Thoracic aorta (tissue), 2 donors: Measurements from ENCODE around the gene PTPRN2. TPM values are rescaled to one million over a fixed set of nuclear protein-coding genes. Genes with fewer than 3 reads are reported as not detected.

Source experiments
- ATAC-seq: fragments of 150-250 bp; one replicate; pipeline ENCODE4 v1.8.0; 2017; ENCODE audit warnings: low read depth; ENCODE audit not compliant: insufficient number of reproducible peaks, low FRiP score
- DNase-seq: peaks from one replicate; pipeline ENCODE4 v3.0.0-alpha.2; 2020; ENCODE audit warnings: low spot score
- H3K27ac ChIP-seq, 2 donors: fragments of 200-600 bp; sonication (generic); 1 replicate in 1 of 2; 2 replicates in 1 of 2; pipeline ENCODE4 v1.5.1; 2016; ENCODE audit warnings: mild to moderate bottlenecking in 2 of 2, moderate library complexity in 2 of 2
- H3K27me3 ChIP-seq: fragments of 200-600 bp; sonication (generic); replicated peaks from 2 replicates; pipeline ENCODE4 v1.6.0; 2016; ENCODE audit warnings: mild to moderate bottlenecking; ENCODE audit not compliant: insufficient read depth
- H3K36me3 ChIP-seq: fragments of 200-600 bp; sonication (generic); one replicate; pipeline ENCODE4 v1.5.1; 2016
- H3K4me1 ChIP-seq, 2 donors: fragments of 200-600 bp; sonication (generic); 1 replicate in 1 of 2; 2 replicates in 1 of 2; pipeline versions ENCODE4 v1.5.1 to v1.6.0; 2016; ENCODE audit warnings: low read depth in 2 of 2, mild to moderate bottlenecking in 1 of 2; ENCODE audit not compliant: control insufficient read depth in 1 of 2
- H3K4me3 ChIP-seq: fragments of 200-600 bp; sonication (generic); 2 replicates; pipeline ENCODE4 v1.5.1; 2016; ENCODE audit warnings: mild to moderate bottlenecking
- H3K9me3 ChIP-seq: fragments of 200-600 bp; sonication (generic); 2 replicates; pipeline ENCODE4 v1.5.1; 2016
- CTCF ChIP-seq: fragments of 200-600 bp; sonication (generic); IDR thresholded peaks from one replicate; pipeline ENCODE4 v1.5.1; 2019; ENCODE audit warnings: antibody characterized with exemption
- total RNA-seq, 2 donors: library from RNA; depleted of rRNA; stranded (reverse); fragments of >200 nt; gene quantifications; one replicate each; pipeline versions ENCODE4 v1.1.0 to v1.2.3, GENCODE V29; 2016

PTPRN2 gene
- total RNA-seq, 2 donors from 2014 or later, result 2.2 to 3.1 TPM

- H3K36me3 ChIP-seq, result no peaks in the 10 kb centered on the region
- no peaks in the 10 kb centered on the region for H3K27me3 ChIP-seq
- H3K4me1 ChIP-seq, result no peaks in the 10 kb centered on the region
- DNase-seq (no peak), ATAC-seq (no peak)
- no peak overlapping the region for H3K4me3 ChIP-seq
- no peaks in the 10 kb centered on the region for H3K9me3 ChIP-seq
- no peak overlapping the region for H3K27ac ChIP-seq
- TF ChIP-seq CTCF, result no peak
Measured at GRCh38 chr7:158357898-158358821, 229.5 kb downstream of the PTPRN2 start.

- no peak for ATAC-seq
- H3K27ac ChIP-seq, result no peak overlapping the region
- no peaks in the 10 kb centered on the region for H3K9me3 ChIP-seq
- H3K27me3 ChIP-seq, result no peaks in the 10 kb centered on the region
- no peak overlapping the region for H3K4me3 ChIP-seq
- no peak for DNase-seq
- no peaks in the 10 kb centered on the region for H3K4me1 ChIP-seq
- H3K36me3 ChIP-seq, result no peaks in the 10 kb centered on the region
- no peak for TF ChIP-seq CTCF
Measured at GRCh38 chr7:158357106-158357897, 230.3 kb downstream of the PTPRN2 start.

GRCh38 chr7:158356454-158356853 is 231.2 kb downstream of the PTPRN2 start:
- no peak for ATAC-seq
- H3K9me3 ChIP-seq, result no peaks in the 10 kb centered on the region
- no peaks in the 10 kb centered on the region for H3K4me1 ChIP-seq
- no peak overlapping the region for H3K4me3 ChIP-seq
- no peak for DNase-seq
- TF ChIP-seq CTCF, result no peak
- no peaks in the 10 kb centered on the region for H3K27me3 ChIP-seq
- H3K27ac ChIP-seq, result no peak overlapping the region
- H3K36me3 ChIP-seq, result no peaks in the 10 kb centered on the region

- H3K27me3 ChIP-seq, result no peaks in the 10 kb centered on the region
- no peak overlapping the region for H3K4me3 ChIP-seq
- DNase-seq, result no peak
- no peaks in the 10 kb centered on the region for H3K9me3 ChIP-seq
- H3K4me1 ChIP-seq, result no peaks in the 10 kb centered on the region
- no peaks in the 10 kb centered on the region for H3K36me3 ChIP-seq
- ATAC-seq, result no peak
- H3K27ac ChIP-seq, result no peak overlapping the region
- TF ChIP-seq CTCF, result no peak
Measured at GRCh38 chr7:158355456-158356065, 232.1 kb downstream of the PTPRN2 start.

- Histone ChIP-seq H3K4me1 (no peaks in the 10 kb centered on the region), H3K27me3 (no peaks in the 10 kb centered on the region), H3K36me3 (no peaks in the 10 kb centered on the region), H3K27ac (no peak overlapping the region), H3K4me3 (no peak overlapping the region), H3K9me3 (no peaks in the 10 kb centered on the region)
- no peak for ATAC-seq
- no peak for DNase-seq
- TF ChIP-seq CTCF, result no peak
Measured at GRCh38 chr7:158354861-158355260, 232.8 kb downstream of the PTPRN2 start.
